Esophagus squamous epithelium (tissue), 5 donors: ENCODE measurements around the gene PCSK4. TPM values are rescaled to one million over a fixed set of nuclear protein-coding genes. Genes with fewer than 3 reads are reported as not detected.

ENCODE experiments used
- DNase-seq: peaks from one replicate; lab custom pipeline; 2025; lab: John Stamatoyannopoulos, UW
- H3K27ac ChIP-seq, 4 donors: fragments of 200-600 bp; sonication (generic); one replicate each; pipeline ENCODE4 v1.5.1; 2016 to 2019; ENCODE audit warnings: mild to moderate bottlenecking in 1 of 4
- H3K27me3 ChIP-seq, 4 donors: fragments of 200-600 bp; sonication (generic); 1 replicate in 3 of 4; 2 replicates in 1 of 4; pipeline versions ENCODE4 v1.5.1 to v1.6.0; 2017 to 2021; ENCODE audit warnings: antibody characterized with exemption in 1 of 4
- H3K36me3 ChIP-seq, 3 donors: fragments of 200-600 bp; sonication (generic); one replicate each; pipeline ENCODE4 v1.5.1; 2016 to 2019
- H3K4me1 ChIP-seq, 3 donors: fragments of 200-600 bp; sonication (generic); one replicate each; pipeline ENCODE4 v1.5.1; 2017 to 2019
- H3K4me3 ChIP-seq, 4 donors: fragments of 200-600 bp; sonication (generic); 1 replicate in 3 of 4; 2 replicates in 1 of 4; pipeline ENCODE4 v1.5.1; 2016 to 2019; ENCODE audit warnings: mild to moderate bottlenecking in 2 of 4, moderate library complexity in 1 of 4
- H3K9me3 ChIP-seq, 3 donors: fragments of 200-600 bp; sonication (generic); one replicate each; pipeline ENCODE4 v1.5.1; 2016 to 2019
- CTCF ChIP-seq, 6 experiments: fragments of 450-650 bp in 4 of 6; fragments of 200-600 bp in 2 of 6; sonication (generic) in 2 of 6; IDR thresholded peaks; one replicate each; pipeline ENCODE4 v1.5.1; 2016 to 2019; ENCODE audit warnings: antibody characterized with exemption in 6 of 6, mild to moderate bottlenecking in 4 of 6, moderate library complexity in 4 of 6
- POLR2A ChIP-seq, 4 donors: fragments of 450-650 bp; IDR thresholded peaks; one replicate each; pipeline ENCODE4 v1.6.1; 2017; ENCODE audit warnings: antibody characterized with exemption in 4 of 4, mild to moderate bottlenecking in 4 of 4, moderate library complexity in 3 of 4
- WGBS, 2 donors: methylation state at CpG; one replicate each; pipeline ENCODE4 v1.1.5; 2018; 5-methylcytosine and 5-hydroxymethylcytosine counted together
- intact Hi-C: fragments of 100-400 bp; cut with DNase I; formaldehyde crosslinking; loops from one replicate; pipeline ENCODE4 v1.15.0; 2022
- total RNA-seq, 4 donors: library from RNA; depleted of rRNA; stranded (reverse); fragments of >200 nt; gene quantifications; one replicate each; pipeline ENCODE4 v1.1.0, GENCODE V29; 2016
- donor health status: DM: yes; HTN: yes; CAD: no.

The PCSK4 gene
- total RNA-seq, 4 donors from 2014 or later, result 0.35 to 5.5 (median 1.1) TPM

GRCh38 chr19:1495799-1496713, 5.9 kb upstream of the PCSK4 start:
- peak overlapping the region in 2 of 4 donors; percentile 5 to 38 for H3K4me3 ChIP-seq
- intact Hi-C loops, result no loop called here
- H3K27ac ChIP-seq, result no peak overlapping the region
- DNase-seq, result no peak
- no peaks in the 10 kb centered on the region for H3K9me3 ChIP-seq
- H3K36me3 ChIP-seq, result no peaks in the 10 kb centered on the region
- H3K4me1 ChIP-seq, result peaks cover 8 to 40% (median 15%) of the 10 kb centered on the region in 3 donors
- 47 to 59% methylated on average over 5 to 13 of the region's 40 CpGs for WGBS, 2 donors
- peaks cover 0 to 29% (median 0%) of the 10 kb centered on the region in 4 donors for H3K27me3 ChIP-seq
- TF ChIP-seq POLR2A (IDR thresholded peaks at IDR 0.05), result no peak
- TF ChIP-seq CTCF (IDR thresholded peaks at IDR 0.05), result no peak

DNA sequence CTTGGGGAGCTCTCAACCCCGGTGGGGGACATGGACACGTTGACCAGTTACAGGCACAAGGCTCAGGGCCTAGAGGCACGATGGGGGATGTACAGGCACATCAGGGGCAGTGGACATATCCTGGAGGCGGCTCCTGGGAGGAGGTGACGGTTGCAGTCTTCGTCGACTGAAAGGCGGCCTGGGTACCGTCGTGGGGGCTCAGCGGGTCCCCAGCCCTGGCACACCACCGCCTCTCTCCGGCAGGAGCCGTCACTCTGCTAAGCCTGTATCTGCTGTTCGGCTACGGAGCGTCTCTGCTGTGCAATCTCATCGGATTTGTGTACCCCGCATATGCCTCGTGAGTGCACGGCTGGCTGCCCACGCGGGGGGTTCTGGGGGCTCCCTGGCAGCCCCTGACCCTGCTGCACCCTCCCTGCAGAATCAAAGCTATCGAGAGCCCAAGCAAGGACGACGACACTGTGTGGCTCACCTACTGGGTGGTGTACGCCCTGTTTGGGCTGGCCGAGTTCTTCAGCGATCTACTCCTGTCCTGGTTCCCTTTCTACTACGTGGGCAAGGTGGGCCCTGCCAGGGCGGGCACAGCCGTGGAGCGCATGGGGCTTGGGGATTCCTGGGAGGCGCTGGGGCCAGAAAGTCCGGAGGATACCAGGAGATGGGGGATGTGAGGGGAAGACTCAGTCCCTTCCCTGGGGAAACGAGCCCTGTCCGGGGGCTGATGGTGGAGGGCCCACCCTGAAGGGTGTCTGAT, 5.1 kb upstream of the PCSK4 start:
- H3K27ac ChIP-seq, result no peak overlapping the region
- no peak for DNase-seq
- WGBS, 2 donors, result 67 to 81% methylated on average over 3 to 13 of the region's 37 CpGs
- peaks cover 0 to 29% (median 0%) of the 10 kb centered on the region in 4 donors for H3K27me3 ChIP-seq
- H3K4me1 ChIP-seq, result peaks cover 9 to 40% (median 15%) of the 10 kb centered on the region in 3 donors
- H3K4me3 ChIP-seq, result no peak overlapping the region
- intact Hi-C loops, result no loop called here
- TF ChIP-seq POLR2A (IDR thresholded peaks at IDR 0.05) (no peak), CTCF (IDR thresholded peaks at IDR 0.05) (no peak)
- no peaks in the 10 kb centered on the region for H3K9me3 ChIP-seq
- no peaks in the 10 kb centered on the region for H3K36me3 ChIP-seq

DNA sequence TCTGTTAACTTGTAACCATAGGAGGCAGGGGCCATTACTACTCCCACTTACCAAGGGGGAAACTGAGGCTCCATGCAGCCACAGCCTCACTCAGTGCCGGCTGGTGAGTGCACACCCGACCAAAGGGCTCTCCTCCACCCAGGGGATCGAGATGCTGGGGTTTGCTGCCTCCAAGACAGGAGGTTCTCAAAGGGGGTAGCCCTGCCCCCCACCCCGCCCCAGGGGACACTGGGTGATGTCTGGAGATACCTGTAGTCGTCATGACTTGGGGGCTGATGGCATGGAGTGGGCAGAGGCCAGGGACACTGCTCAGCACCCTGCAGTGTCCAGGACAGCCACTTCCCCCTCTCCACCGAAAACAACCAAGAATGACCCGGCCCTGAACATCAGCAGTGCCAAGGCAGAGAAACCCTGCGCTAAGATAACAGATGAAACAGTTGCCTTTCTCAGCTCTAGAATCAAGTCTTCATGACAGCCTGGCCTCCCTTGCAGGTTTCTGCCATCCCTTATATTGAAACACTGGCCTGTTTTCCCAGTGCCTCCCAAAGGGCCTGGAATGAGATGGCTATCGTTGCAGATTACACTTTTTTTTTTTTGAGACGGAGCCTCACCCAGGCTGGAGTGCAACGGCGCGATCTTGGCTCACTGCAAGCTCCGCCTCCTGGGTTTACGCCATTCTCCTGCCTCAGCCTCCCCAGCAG, 4.1 kb upstream of the PCSK4 start:
- no peak for DNase-seq
- Histone ChIP-seq H3K27ac (no peak overlapping the region), H3K27me3 (peaks cover 0 to 26% (median 0%) of the 10 kb centered on the region in 4 donors), H3K36me3 (no peaks in the 10 kb centered on the region), H3K4me1 (peaks cover 16 to 49% (median 24%) of the 10 kb centered on the region in 3 donors), H3K4me3 (no peak overlapping the region), H3K9me3 (no peaks in the 10 kb centered on the region)
- 72% methylated on average over 9 to 13 of the region's 15 CpGs for WGBS, 2 donors
- TF ChIP-seq POLR2A (IDR thresholded peaks at IDR 0.05), result no peak
- TF ChIP-seq CTCF (IDR thresholded peaks at IDR 0.05), result no peak
- intact Hi-C loops, result no loop called here

DNA sequence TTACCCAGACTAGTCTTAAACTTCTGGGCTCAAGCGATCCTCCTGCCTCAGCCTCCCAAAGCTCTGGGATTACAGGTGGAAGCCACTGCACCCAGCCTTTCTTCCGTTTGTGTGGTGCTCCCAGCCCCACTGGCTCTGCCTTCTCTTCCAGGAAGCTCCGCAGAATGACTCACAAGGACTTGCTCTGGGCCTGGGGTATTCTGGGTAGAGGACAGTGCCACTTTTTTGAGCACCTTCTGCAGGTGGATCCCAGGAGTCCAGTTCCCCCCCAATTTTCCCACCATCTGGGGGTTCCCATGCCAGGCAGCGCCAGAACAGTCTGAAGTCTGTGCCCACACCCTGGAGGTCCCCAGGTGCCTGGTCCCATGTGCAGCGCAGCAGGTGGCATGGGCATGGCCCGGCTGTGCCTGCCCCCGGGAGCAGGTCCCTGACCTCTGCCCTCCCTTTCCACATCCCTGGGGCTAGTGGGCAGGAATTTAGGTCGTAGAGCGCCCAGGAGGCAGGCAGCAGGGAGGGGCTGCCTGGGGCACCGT, 2.4 kb upstream of the PCSK4 start:
- no peak overlapping the region for H3K27ac ChIP-seq
- peaks cover 0 to 20% (median 0%) of the 10 kb centered on the region in 4 donors for H3K27me3 ChIP-seq
- TF ChIP-seq CTCF (IDR thresholded peaks at IDR 0.05), result no peak
- 47 to 56% methylated on average over 2 to 7 of the region's 10 CpGs for WGBS, 2 donors
- no peak overlapping the region for H3K4me3 ChIP-seq
- no peaks in the 10 kb centered on the region for H3K36me3 ChIP-seq
- peaks cover 16 to 48% (median 24%) of the 10 kb centered on the region in 3 donors for H3K4me1 ChIP-seq
- intact Hi-C loops, result no loop called here
- no peak for DNase-seq
- H3K9me3 ChIP-seq, result no peaks in the 10 kb centered on the region
